Uterus (tissue), 4 donors: ENCODE measurements around the gene C1QTNF9B. TPM values are rescaled to one million over a fixed set of nuclear protein-coding genes. Genes with fewer than 3 reads are reported as not detected.

ENCODE experiments used
- DNase-seq, 2 donors: peaks; one replicate each; pipeline ENCODE4 v3.0.0-alpha.2; 2019 to 2020
- H3K27ac ChIP-seq, 2 donors: fragments of 200-600 bp; sonication (generic); 1 replicate in 1 of 2; 2 replicates in 1 of 2; pipeline ENCODE4 v1.5.1; 2016 to 2018
- H3K27me3 ChIP-seq, 2 donors: fragments of 200-600 bp; sonication (generic); one replicate each; pipeline ENCODE4 v1.5.1; 2018 to 2019; ENCODE audit warnings: control low read depth in 1 of 2
- H3K36me3 ChIP-seq, 2 donors: fragments of 200-600 bp; sonication (generic); one replicate each; pipeline ENCODE4 v1.5.1; 2019; ENCODE audit warnings: control low read depth in 1 of 2
- H3K4me1 ChIP-seq, 2 donors: fragments of 200-600 bp; sonication (generic); one replicate each; pipeline ENCODE4 v1.5.1; 2018 to 2019; ENCODE audit warnings: control low read depth in 1 of 2
- H3K4me3 ChIP-seq, 2 donors: fragments of 200-600 bp; sonication (generic); 1 replicate in 1 of 2; 2 replicates in 1 of 2; pipeline ENCODE4 v1.5.1; 2018 to 2019; ENCODE audit warnings: mild to moderate bottlenecking in 1 of 2
- H3K9me3 ChIP-seq, 2 donors: fragments of 200-600 bp; sonication (generic); one replicate each; pipeline ENCODE4 v1.5.1; 2019; ENCODE audit warnings: control low read depth in 1 of 2
- POLR2A ChIP-seq, 2 donors: fragments of 450-650 bp; IDR thresholded peaks; one replicate each; pipeline ENCODE4 v1.6.1; 2016; ENCODE audit warnings: antibody characterized with exemption in 2 of 2, mild to moderate bottlenecking in 1 of 2, moderate library complexity in 1 of 2
- intact Hi-C: fragments of 100-400 bp; cut with DNase I; formaldehyde crosslinking; loops from one replicate; pipeline ENCODE4 v1.15.1; 2023; ENCODE audit warnings: low total_unique reads
- total RNA-seq, 4 donors: library from RNA; depleted of rRNA in 3 of 4; stranded (reverse); fragments of >200 nt in 3 of 4; gene quantifications; one replicate each; pipeline versions ENCODE4 v1.1.0 to v1.2.4, GENCODE V29; 2014 to 2023
- TF ChIP-seq, protein P1 (sequence below), 4 experiments: fragments of 200-600 bp in 2 of 4; fragments of 450-650 bp in 2 of 4; sonication (generic) in 2 of 4; IDR thresholded peaks; one replicate each; pipeline ENCODE4 v1.5.1; 2016 to 2019; ENCODE audit warnings: antibody characterized with exemption in 4 of 4, mild to moderate bottlenecking in 2 of 4, moderate library complexity in 1 of 4
- donor health status: DM: yes; HTN: yes; CAD: no.

C1QTNF9B gene
- total RNA-seq, 4 donors from 2014 or later, result 2.6 TPM; not detected in 3

DNA sequence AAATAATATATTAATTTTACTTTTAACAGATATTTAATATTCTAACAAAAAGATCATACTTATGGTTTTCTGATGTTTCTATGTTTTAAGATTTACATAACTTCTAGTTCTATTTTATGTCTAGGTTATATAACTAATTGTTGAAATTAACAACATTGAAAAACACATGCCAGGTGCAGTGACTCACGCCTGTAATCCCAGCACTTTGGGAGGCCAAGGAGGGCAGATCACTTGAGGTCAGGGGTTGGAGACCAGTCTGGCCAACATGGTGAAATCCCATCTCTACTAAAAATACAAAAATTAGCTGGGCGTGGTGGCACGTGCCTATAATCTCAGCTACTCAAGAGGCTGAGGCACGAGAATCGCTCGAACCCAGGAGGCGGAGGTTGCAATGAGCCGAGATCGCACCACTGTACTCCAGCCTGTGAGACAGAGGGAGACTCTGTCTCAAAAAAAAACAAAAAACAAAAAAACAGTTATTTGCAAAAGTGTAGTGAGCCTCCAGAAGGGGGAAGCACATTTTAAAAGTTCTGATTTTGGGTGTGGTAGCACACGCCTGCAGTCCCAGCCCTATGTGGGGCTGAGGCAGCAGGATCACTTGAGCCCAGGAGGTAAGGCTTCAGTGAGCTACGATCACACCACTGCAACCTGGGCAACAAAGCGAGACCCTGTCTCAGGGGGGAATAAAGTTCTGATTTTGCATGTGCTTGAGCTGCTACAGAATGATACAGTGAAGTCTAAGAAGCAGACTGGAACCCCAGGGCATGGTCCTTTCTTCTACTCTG is 26.8 kb downstream of the C1QTNF9B start:
- H3K4me1 ChIP-seq, result no peaks in the 10 kb centered on the region
- intact Hi-C loops, result loop anchor here (10.0 kb wide), 1 partner anchor 406 kb away; no protein-coding TSS in a partner anchor
- H3K4me3 ChIP-seq, result no peak overlapping the region
- H3K36me3 ChIP-seq, result no peaks in the 10 kb centered on the region
- TF ChIP-seq, protein P1, sequence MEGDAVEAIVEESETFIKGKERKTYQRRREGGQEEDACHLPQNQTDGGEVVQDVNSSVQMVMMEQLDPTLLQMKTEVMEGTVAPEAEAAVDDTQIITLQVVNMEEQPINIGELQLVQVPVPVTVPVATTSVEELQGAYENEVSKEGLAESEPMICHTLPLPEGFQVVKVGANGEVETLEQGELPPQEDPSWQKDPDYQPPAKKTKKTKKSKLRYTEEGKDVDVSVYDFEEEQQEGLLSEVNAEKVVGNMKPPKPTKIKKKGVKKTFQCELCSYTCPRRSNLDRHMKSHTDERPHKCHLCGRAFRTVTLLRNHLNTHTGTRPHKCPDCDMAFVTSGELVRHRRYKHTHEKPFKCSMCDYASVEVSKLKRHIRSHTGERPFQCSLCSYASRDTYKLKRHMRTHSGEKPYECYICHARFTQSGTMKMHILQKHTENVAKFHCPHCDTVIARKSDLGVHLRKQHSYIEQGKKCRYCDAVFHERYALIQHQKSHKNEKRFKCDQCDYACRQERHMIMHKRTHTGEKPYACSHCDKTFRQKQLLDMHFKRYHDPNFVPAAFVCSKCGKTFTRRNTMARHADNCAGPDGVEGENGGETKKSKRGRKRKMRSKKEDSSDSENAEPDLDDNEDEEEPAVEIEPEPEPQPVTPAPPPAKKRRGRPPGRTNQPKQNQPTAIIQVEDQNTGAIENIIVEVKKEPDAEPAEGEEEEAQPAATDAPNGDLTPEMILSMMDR (IDR thresholded peaks at IDR 0.05), result no peak
- no peak overlapping the region for H3K27ac ChIP-seq
- H3K9me3 ChIP-seq, result no peaks in the 10 kb centered on the region
- no peak for DNase-seq
- no peaks in the 10 kb centered on the region for H3K27me3 ChIP-seq

DNA sequence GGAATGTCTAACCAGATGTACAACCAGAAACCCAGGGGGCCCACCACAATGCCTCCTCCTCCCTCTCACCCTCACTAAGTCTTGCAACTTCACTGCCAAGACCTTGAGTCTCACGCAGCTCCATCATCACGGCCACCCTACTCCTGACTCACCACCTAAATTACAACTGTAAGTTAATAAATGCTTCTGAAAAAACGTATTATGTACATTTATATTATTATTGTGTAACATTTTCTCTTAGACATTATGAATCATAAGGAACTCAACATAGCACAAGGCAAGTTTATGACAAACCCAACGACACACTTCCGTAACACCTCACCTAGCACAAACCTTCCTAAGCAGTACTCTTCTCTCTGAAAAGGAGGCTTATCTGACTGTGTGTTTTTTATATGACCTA is 28.8 kb downstream of the C1QTNF9B start:
- no peaks in the 10 kb centered on the region for H3K36me3 ChIP-seq
- no peak overlapping the region for H3K27ac ChIP-seq
- no peaks in the 10 kb centered on the region for H3K9me3 ChIP-seq
- no peaks in the 10 kb centered on the region for H3K27me3 ChIP-seq
- no peak for DNase-seq
- no peak overlapping the region for H3K4me3 ChIP-seq
- no peak for TF ChIP-seq POLR2A (IDR thresholded peaks at IDR 0.05)
- TF ChIP-seq, protein P1 (IDR thresholded peaks at IDR 0.05), result no peak
- intact Hi-C loops, result no loop called here
- H3K4me1 ChIP-seq, result no peaks in the 10 kb centered on the region

GRCh38 chr13:23867027-23867491 is 30.2 kb downstream of the C1QTNF9B start:
- H3K4me1 ChIP-seq, result no peaks in the 10 kb centered on the region

DNA sequence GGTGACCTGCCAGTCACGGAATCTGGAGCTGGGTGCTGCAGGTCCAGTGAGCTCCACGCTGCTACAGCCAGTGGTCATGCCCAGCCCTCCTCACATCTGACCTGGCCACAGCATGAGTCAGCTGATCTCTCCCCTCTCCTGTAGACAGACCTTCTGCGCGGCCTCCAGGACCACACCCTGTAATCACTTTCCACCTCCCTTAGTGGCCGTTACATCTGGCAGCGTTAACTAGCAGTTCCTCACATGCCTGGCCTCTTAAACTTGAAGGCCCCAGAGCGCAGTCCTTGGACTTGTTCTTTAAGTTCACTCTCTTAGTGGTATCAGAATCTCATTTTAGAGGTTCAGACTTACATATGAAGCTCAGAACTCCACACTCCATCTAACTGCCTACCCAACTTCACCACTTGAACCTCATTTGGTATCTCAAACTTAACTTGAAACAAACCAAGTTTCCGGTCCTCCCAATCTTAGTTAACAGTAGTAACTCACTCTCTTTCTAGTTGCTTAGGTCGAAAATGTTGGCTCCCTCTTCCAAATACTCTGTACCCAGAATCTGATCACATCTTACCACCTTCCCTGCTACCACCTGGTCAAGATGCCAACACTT is 30.8 kb downstream of the C1QTNF9B start:
- no peak for TF ChIP-seq POLR2A (IDR thresholded peaks at IDR 0.05)
- TF ChIP-seq, protein P1 (IDR thresholded peaks at IDR 0.05), result no peak
- intact Hi-C loops, result no loop called here
- H3K36me3 ChIP-seq, result no peaks in the 10 kb centered on the region
- no peak overlapping the region for H3K4me3 ChIP-seq
- no peaks in the 10 kb centered on the region for H3K27me3 ChIP-seq
- H3K9me3 ChIP-seq, result no peaks in the 10 kb centered on the region
- no peak for DNase-seq
- H3K4me1 ChIP-seq, result no peaks in the 10 kb centered on the region
- H3K27ac ChIP-seq, result no peak overlapping the region

More at GRCh38 chr13:23867027-23867491, 30.2 kb downstream of the C1QTNF9B start:
- Histone ChIP-seq H3K36me3 (no peaks in the 10 kb centered on the region), H3K4me3 (no peak overlapping the region), H3K9me3 (no peaks in the 10 kb centered on the region), H3K27ac (no peak overlapping the region), H3K27me3 (no peaks in the 10 kb centered on the region)
- no peak for DNase-seq
- intact Hi-C loops, result no loop called here
- TF ChIP-seq, protein P1 (IDR thresholded peaks at IDR 0.05), result no peak
- TF ChIP-seq POLR2A (IDR thresholded peaks at IDR 0.05), result no peak

GRCh38 chr13:23865906-23866305 is 31.4 kb downstream of the C1QTNF9B start:
- no peak overlapping the region for H3K4me3 ChIP-seq
- TF ChIP-seq, protein P1 (IDR thresholded peaks at IDR 0.05), result no peak
- no peak for TF ChIP-seq POLR2A (IDR thresholded peaks at IDR 0.05)
- H3K36me3 ChIP-seq, result no peaks in the 10 kb centered on the region
- no peaks in the 10 kb centered on the region for H3K9me3 ChIP-seq
- intact Hi-C loops, result no loop called here
- no peak overlapping the region for H3K27ac ChIP-seq
- H3K4me1 ChIP-seq, result no peaks in the 10 kb centered on the region
- DNase-seq, result no peak
- H3K27me3 ChIP-seq, result no peaks in the 10 kb centered on the region
